Stomach (tissue), 4 donors: ENCODE data around the gene KIF20B.

Source experiments
- CTCF ChIP-seq, 7 experiments: fragments of 450-650 bp in 4 of 7; fragments of 200-600 bp in 3 of 7; sonication (generic) in 3 of 7; IDR thresholded peaks; one replicate each; pipeline ENCODE4 v1.5.1; 2016 to 2019; ENCODE audit warnings: antibody characterized with exemption in 7 of 7, control low read depth in 2 of 7, mild to moderate bottlenecking in 1 of 7
- EP300 ChIP-seq: sonication (generic); formaldehyde crosslinking; IDR thresholded peaks from one replicate; pipeline ENCODE4 v1.6.1; 2017; ENCODE audit warnings: antibody characterized with exemption
- POLR2A ChIP-seq, 4 donors: fragments of 450-650 bp; IDR thresholded peaks; one replicate each; pipeline ENCODE4 v1.6.1; 2016; ENCODE audit warnings: antibody characterized with exemption in 4 of 4, control low read depth in 2 of 4, mild to moderate bottlenecking in 1 of 4, moderate library complexity in 1 of 4
- POLR2AphosphoS5 ChIP-seq, 3 donors: sonication (generic); formaldehyde crosslinking; IDR thresholded peaks; one replicate each; pipeline ENCODE4 v1.6.1; 2016; ENCODE audit warnings: antibody characterized with exemption in 3 of 3

- TF ChIP-seq POLR2A (IDR thresholded peaks at IDR 0.05) (no peak), CTCF (IDR thresholded peaks at IDR 0.05) (no peak), EP300 (no peak), POLR2AphosphoS5 (IDR thresholded peaks at IDR 0.05) (no peak)
Observed at GRCh38 chr10:89813546-89813945, 112.2 kb downstream of the KIF20B start.
